Activated effector memory CD4-positive, alpha-beta T cell treated with anti-CD3 and anti-CD28 coated beads, Interleukin-2, amount 50 U/mL, for 16 hours (primary cell): ENCODE measurements around the gene MTA1.

ENCODE experiments used
- DNase-seq: peaks from one replicate; pipeline ENCODE4 v3.0.0-alpha.2; 2020

MTA1 gene

DNA sequence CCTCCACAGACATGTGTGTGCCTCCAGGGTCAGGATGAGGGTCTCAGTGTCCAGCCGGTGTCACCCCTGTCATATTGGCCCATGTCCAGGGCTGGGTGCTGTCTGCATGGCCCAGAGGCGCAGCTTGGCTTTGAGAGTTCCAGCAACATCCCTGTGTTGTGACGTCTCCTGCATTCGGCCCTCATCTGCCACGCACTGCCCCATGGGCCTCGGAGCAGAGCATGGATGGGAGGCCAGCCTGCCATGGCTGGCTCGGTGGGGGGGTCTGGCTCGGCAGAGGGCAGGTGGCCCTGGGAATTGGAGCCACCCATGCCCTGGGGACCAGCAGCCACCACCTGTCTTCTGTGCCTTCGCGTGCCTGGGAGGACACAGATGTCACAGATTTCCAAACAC is 32.1 kb upstream of the MTA1 start:
- DNase-seq = no peak

DNA sequence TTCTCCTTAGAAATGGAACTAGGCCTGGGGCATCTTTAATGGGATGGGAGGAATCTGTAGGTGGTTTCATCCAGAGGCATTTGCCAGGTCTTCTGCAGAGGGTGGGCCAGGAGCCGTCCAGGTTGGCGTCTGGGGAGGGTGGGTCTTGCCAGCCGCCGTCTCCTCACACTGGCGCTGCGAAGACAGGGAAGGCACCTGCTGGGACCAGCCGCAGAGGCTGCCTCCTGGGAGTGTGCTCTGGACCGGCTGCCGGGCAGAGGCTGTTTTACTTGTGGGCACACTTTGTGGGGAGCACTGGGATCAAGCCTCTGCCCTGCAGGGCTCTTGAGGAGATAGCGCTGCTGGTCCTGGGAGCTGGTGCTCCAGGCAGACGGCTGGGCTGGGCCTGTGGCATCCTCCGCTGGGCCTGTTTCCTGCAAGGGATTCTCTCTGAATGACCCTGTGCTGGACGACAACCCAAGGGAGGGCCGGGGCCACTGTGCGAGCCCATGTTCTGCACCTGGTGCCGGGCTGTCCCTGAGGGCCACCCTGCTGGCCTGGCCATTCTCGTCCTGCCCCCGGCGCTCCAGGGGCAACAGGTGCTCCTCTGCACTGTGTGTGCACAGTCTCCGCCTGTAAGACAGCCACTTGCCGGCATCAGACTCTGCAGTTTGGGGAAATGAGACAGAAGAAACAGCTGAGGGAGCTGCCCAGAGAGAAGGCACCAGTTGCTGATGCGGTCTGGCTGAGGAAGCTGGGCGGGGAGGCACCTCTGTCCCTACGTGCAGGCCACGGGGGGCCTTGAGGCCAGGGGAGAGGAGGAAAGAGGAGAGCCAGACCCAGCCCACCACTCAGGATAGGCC is 31.3 kb upstream of the MTA1 start:
- DNase-seq = no peak

- DNase-seq = no peak
These were observed 30.7 kb upstream of the MTA1 start for GRCh38 chr14:105388976-105389375.

- no peak for DNase-seq
These were observed 30.1 kb upstream of the MTA1 start for GRCh38 chr14:105389534-105389933.

DNA sequence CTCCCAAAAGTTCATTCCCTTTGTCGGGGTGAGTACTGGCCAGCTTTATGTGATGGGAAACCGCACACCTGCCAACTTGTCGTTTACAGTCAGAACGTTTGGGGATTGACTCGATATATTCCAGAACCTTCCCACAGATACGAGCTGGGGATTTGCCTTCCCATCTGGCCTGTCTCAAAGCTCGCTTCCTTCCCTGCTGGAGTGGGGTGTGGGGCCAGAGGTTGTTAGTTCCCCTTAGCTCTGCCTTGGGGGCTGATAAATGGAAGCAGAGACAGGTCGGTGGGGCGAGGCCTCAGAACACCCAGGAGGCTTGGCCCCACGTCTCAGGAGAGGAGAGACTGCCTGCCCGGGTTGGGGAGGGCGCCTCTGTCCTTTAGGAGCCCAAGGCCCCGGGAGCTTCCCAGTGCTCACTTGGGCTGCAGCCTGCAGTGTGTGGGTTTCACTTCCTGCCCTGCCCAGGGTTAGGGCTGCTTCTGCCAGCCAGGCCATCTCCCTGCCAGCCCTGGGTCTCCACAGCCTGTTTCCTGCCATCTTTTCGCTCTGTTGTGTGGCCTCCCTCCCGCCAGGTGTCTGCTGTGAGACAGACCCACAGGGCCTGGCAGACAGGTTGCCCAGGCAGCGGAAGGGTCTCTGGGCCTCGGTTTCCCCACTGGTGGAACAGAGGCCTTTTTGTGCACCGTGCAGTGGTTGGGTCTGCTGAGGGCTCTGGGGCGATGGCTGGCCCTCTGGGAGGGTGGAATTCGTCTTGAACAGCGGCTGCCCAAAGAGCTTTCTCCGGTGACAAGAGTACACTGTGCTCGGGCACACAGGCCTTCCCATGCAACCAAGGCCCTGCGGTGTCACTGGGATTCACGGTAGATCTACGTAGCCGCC is 29.4 kb upstream of the MTA1 start:
- DNase-seq = no peak

DNA sequence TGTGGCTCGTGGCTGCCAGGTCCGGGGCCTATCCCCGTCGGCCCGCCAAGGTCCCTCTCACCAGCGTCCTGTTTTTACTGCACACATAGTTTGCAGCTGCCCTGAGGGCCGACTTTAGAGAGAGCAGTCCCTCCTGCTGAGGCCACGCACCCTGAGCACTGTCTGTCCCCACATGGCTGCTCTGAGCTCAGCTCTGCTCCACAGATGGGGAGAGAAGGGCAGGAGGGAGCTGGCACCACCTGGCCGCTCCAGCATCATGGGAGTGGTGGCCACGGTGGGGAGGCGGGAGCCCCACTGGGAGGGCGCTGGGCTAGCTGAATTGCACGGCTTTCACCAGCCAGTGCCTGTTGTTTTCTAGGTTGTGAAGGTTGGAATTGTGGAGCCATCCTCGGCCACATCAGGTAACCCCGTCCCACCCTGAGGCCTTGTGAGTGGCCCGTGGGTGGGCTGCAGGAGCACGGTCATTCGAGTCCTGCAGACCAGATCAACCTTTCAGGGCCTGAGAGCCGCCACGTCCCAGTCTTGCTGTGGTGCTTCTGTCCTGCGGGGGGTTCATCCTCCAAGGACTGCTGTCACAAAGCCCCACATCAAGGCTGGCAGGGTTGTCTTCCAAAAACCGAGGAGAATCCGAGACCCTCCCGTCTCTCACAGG is 28.7 kb upstream of the MTA1 start:
- DNase-seq = no peak

DNA sequence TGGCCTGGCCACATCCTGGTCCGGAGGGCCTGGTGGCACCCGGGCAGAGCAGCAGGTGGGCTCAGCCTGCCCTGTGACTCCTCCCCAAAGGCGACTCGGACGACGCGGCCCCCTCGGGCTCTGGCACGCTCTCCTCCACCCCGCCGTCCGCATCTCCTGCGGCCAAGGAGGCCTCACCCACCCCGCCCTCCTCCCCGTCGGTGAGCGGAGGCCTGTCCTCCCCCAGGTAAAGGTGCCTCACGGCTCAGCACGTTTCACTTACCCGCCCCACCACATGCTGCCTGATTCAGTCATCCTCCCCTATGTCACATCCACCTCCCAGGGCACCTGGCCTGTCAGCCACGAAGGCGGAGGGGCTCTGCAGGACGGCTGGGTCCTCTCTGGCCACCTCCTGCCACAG is 28.1 kb upstream of the MTA1 start:
- no peak for DNase-seq

- DNase-seq = no peak
These were observed 27.2 kb upstream of the MTA1 start for GRCh38 chr14:105392131-105393090.

DNA sequence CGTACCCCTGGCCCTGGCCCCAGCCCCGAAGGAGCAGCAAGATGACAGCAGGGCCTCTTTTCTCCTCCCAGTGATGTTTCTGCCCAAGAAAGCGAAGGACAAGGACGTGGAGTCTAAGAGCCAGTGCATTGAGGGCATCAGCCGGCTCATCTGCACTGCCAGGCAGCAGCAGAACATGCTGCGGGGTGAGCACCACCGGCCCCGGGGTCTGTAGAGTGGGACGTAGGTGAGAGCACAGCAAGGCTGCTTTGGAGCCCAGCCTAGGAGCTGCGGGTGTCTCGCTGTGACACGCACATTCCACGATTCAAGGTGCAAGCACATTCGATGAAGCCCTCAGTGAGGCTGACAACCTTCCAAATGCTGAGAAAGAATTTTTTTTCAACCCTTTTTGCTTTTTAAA is 26.5 kb upstream of the MTA1 start:
- no peak for DNase-seq

- DNase-seq = no peak
These were observed 24.7 kb upstream of the MTA1 start for GRCh38 chr14:105394714-105395537.

GRCh38 chr14:105395538-105395854 is 24.1 kb upstream of the MTA1 start:
- no peak for DNase-seq

DNA sequence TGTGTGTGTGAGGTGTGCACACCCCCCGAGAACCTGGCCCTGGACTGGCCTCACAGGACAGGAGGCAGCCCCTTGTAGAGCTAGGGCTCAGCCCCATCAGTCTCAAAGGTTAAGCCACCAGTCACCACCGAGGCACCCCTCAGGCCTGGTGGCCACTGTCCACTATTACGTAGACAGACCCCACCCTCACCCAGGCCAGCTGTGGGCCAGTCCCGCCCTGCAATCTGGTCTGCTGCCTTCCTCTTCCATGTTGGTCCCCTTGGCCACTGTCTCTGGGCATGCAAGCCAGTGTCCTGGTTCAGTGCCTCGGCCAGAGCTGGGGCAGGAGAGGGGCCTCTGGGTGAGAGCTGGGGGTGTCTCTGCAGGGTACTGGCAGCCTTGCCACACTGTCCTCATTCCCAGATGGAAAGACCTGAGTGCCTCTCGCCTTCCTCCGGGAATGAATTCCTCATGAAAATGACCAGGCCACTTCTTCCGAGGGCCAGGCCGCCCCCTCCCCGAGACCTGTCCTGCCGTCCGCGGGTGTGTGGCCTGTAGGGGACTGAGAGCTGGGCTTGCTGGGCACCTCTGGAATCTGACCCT is 22.2 kb upstream of the MTA1 start:
- no peak for DNase-seq

- DNase-seq = peak; percentile 96
These were observed 21.4 kb upstream of the MTA1 start, which contains the start of gene TEX22 for GRCh38 chr14:105398044-105398725. Gene TEX22, plus strand, starts transcription at chr14:105398538. Its CDS starts 803 bp downstream, at chr14:105399341.

- no peak for DNase-seq
These were observed 20.7 kb upstream of the MTA1 start for GRCh38 chr14:105398726-105399465.

- no peak for DNase-seq
These were observed 20.2 kb upstream of the MTA1 start for GRCh38 chr14:105399466-105399775.

DNA sequence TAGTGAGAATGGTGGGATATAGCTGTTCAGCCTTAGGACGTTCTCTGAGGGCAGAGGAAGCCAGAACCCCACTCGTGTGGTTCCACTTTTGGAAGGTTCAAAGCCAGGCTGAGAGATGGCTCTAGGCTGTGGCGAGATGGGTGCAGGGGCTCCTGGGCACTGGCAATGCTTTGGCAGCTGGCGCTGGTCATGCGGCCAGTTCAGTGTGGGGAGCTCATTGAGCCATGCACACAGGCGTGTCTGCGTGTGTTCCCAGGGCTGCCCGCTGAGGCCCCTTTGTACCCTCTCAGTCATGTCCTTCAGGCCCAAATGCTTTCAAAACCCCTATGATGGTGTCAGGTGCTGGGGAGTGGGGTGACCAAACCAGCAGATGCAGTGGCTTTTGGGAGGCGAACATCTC is 19.6 kb upstream of the MTA1 start:
- DNase-seq = no peak

- no peak for DNase-seq
These were observed 17.9 kb upstream of the MTA1 start for GRCh38 chr14:105401699-105402098.

GRCh38 chr14:105408592-105408991 is 11.0 kb upstream of the MTA1 start:
- DNase-seq = no peak

DNA sequence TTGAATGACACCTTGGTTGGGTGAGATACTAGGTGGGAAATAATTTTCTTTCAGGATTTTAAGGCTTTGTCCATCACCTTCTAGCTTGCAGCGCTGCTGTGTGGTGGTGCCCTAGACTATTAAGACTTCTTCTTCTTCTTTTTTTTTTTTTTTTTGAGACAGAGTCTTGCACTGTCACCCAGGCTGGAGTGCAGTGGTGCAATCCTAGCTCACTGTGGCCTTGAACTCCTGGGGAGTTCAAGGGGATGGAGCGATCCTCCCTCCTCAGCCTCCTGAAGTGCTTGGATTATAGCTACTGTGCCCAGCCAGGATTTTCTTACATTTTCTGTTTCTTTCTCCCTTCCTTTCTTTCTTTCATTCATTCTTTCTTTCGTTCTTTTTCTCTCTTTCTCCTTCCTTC is 10.3 kb upstream of the MTA1 start:
- DNase-seq = no peak

DNA sequence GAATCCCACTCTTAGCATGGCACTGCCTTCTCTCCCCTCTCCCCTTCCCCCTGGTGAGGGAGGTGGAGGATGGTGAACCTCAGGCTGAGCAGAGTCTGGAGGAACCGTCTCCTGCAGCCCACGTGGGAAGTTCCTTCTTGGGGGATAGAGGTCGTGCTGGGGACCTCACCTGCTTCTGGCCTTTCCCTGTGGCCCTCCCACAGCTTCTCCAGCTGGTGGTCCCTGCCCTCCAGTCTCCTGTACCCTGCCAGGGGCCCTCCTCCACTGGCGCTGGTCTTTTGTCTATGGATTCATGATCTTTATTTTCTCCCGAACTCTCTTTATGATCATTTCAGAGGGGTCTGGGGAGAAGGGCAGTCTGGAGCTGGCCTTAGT is 9.0 kb upstream of the MTA1 start:
- DNase-seq = no peak
